Activated CD4-positive, alpha-beta T cell treated with anti-CD3 and anti-CD28 coated beads, Interleukin-2, amount 50 U/mL, for 4 hours (primary cell): Measurements from ENCODE around the gene HCST.
"Not testable (repeated sequence)": the region's sequence is repeated elsewhere in the genome, so short reads cannot be mapped to it uniquely, and the experiment has no call there.

ENCODE experiments used
- DNase-seq, 2 experiments: peaks; one replicate each; pipeline ENCODE4 v3.0.0-alpha.2; 2020

The HCST gene

DNA sequence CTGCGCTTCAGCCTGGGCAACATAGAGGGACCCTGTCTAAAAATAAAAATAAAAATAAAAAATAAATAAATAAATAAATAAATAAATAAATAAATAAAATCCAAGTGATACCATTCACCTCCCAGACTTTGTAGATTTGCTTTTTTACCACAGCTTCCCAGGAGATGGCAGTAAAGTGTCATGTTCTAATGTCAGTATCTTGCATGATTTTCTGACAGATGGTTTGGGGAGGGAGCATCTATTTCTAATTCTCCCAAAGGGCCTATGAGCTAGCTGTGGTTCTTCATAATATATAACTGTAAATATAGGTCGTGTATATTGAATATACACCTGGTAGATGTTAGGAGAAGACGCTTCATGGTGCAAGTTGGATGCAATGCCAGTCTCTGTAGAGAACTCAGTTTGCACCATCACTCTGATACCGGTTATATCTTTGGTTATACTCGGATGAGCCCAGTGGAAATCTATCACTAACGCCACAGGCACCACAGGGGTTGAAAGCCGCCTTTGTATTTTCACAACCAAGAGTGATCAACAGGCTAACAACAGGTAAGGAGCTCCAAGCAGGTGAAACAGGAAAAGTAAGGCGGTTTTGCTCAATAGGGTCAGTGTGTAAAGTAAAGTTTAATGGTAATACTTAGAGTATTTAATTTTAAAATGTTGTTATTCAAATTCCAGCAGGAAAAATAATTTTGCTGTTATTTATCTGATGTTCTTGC is 20.1 kb upstream of the HCST start:
- DNase-seq, result no peak

DNA sequence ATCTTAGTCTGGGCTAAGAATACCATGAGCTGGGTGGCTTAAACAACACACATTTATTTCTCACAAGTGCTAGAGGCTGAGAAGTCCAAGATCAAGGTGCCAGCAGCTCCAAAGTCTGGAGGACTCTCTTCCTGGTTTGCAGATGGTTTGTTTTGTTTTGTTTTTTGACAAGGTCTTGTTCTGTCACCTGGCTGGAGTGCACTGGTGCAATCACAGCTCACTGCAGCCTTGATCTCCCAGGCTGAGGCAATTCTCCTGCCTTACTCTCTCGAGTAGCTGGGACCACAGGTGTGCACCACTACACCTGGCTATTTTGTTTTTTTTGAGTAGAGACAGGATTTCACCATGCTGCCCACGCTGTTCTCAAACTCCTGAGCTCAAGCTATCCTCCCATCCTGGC is 18.4 kb upstream of the HCST start:
- DNase-seq, result no peak

DNA sequence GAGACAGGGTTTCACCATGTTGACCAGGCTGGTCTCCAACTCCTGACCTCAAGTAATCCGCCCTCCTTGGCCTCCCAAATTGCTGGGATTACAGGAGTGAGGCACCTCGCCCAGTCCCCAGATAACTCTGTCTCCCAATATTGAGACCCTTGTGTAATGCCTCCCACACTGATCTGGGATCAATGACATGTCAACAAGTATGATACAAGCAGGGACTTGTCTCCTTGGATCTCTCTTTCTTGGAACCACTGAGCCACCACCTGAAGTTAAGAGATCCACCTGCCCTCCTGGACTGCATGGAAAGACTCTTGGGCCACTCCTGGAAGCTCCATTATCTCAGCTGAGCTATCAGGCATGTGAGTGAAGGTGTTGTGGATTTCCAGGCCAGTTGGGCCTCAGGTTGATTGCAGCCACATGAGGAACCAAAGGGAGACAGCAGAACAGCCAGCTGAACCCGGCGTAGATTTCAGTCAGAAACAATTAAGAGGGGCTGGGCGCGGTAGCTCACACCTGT is 17.0 kb upstream of the HCST start:
- no peak for DNase-seq

DNA sequence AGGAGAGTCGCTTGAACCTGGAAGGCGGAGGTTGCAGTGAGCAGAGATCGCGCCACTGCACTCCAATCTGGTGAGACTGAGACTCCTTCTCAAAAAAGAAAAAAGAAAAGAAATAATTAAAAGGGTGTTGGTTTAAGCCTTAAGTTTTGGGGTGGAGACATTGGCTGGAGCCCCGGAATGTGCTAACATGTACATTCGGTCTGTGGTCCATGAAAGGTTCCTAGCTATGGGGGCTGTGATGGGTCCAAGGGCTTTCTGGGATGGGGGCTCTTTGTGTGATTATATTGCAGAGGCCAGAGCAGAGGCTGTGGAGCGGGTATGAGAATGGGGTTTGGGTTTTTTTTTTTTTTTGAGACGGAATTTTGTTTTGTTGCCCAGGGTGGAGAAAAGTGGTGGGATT is 16.4 kb upstream of the HCST start:
- DNase-seq, result no peak

DNA sequence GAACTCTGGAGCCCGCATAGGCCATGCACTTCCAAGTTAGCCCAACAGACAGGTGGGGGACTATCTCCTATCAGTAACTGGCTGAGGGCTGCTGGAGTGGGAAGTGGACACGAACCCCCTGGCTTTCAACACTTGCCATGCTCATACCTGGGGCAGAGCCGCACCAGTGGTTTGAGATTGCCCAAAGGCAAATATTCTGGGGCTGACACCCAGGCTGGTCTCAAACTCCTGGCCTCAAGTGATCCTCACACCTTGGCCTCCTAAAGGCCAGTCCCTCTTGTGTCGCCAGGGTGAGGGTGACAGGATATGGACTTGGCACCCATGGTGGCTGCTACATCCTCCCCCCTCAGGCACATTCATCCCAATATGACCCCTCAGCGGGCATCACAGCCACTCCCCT is 15.1 kb upstream of the HCST start:
- DNase-seq, result no peak

DNA sequence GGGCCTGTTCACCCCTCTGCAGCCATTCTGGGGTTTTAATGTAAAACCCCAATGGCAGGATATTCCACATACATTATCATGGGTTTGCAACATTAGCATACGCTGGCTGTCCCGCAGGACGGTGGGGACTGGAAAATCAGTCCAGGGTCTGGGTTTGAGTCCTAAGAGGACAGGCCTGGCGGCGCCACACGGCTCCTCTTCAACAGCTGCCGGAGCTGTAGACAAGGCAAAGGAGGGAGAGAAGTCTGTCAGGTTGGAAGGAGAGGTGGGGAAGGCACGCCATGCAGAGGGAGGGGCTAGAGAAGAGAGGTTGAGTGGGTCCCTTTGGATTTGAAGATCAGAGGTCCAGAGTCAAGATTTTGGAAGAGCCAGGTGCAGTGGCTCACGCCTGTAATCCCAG is 13.9 kb upstream of the HCST start:
- no peak for DNase-seq

DNA sequence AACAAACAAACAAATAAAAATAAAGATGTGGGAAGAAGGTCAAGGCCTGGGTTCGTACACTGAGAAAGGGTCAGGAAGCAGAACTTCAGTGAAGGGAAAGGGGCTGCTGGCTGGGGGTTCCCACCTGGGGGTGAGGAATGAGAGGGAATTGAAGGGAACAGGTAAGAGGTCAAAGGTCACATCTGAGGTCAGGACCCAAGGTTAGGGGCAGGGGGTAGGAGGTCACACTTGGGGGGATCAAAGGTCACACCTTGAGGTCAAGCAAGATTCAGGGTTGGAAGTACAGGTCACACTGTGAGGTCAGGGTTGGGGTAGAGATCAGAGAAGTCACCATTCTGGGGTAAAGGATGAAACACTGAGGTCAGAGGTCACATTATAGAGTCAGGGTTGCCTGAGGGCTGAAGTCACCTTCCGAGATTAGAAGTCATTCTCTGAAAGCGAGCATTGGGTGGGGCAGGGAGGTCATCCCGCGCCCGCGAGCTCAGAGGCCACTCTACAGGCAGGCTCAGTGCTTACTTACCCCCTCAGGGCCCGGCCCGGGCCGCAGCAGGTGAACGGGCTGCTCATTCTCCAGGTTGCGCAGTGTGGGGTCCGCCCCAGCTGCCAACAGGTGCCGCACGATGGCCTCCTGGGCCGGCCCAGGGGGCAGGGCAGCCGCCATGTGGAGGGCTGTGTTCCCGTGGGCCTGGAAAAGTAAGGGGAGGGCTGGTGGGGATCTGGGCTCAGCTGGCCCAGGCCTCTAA is 12.8 kb upstream of the HCST start:
- DNase-seq, result no peak

DNA sequence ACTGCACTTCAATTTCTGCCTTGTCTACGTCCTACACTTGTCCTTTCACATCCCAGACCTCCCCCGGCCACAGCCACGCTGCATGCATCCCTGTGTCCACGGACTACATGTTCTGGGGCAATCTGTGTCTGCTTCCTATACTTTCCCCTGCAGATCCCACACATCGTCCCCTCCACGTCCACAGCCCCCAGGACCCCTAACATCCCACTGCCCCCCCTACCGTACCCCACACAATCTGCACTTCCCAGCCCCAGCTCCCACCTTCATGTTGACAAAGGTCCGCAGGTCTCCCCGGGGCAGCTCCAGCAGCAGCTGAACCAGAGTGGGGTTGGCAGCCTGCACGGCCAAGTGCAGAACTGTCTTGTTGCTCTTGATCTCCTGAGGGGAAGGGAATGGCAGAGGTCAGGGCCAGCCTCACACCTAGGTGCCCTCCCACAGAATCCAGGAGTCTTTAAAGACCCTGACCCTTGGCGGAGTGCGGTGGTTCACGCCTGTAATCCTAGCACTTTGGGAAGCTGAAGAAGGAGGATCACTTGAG is 12.1 kb upstream of the HCST start:
- no peak for DNase-seq

DNA sequence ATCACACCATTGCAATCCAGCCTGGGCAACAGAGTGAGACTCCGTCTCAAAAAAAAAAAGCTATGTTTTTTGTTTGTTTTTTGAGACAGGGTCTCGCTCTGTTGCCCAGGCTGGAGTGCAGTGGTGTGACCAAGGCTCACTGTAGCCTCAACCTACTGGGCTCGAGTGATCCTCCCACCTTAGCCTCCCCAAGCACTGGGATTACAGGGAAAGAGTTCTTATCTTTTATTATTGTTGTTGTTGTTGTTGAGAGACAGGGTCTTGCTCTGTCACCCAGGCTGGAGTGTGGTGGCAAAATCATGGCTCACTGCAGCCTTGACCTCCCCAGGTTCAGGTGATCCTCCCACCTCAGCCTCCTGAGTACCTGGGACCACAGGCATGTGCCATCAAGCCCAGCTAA is 10.5 kb upstream of the HCST start:
- DNase-seq, result not testable (repeated sequence)

DNA sequence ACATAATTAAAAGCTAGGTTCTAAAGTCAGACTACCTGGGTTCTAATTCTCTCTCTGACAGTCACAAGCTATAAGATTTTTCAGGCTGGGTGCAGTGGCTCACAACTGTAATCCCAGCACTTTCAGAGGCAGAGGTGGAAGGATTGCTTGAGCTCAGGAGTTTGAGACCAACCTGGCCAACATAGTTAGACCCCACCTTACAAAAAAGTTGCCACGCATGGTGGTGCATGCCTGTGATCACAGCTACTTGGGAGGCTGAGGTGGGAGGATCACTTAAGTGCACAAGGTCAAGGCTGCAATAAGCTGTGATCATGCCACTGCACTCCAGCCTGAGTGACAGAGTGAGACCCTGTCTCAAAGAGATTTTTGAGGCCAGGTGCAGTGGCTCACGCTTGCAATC is 8.0 kb upstream of the HCST start:
- no peak for DNase-seq

DNA sequence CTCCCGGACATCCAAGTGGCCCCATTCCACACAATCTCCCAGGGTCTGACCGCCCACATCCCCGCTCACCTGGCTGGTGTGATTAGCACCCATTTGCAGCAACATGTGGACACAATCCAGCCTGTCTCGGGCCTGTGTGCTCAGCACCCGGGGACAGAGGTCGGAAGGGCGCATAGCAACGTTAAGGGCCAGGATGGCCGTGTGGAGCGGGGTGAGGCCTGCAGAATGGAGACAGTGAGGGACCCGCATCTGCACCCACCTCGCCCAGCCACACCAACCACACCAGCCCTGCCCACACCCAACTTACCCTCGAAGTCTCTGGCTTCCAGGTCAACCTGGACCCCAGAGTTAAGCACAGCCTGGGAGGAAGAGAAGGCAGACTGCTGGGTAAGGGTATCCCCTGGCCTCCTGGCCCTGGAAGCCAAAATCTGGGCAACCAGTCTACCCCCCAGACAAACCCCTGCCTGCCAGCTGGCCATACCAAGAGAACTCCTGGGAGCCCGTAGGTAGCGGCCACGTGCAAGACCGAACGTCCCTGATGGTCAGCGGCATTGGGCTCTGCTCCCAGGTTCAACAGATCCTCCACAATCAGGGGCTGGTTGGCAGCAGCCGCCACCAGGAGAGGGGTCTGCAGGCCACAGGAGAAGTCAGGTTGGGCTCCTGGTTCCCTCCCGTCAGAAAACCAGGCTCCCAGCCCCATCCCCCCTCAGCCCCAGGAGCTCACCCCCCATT is 6.3 kb upstream of the HCST start:
- DNase-seq, result no peak

DNA sequence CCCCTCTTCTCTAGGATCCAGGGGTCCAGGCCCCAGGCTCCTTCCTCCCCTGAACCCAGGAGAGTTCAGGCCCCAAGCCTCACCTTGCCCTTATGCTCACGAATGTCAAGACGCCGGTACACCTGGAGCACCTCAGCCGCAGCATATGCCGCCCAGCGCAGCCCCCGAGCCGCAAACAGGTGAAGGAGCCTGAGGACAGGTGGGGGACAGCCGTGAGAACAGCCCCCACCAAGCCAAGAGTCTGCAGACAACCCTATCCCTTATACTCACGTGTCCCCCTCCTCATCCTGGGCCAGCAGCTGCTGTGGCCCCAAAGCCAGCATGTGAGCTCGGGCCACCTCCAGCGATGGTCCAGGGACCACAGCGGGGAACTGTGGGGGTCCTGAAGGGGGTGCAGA is 5.7 kb upstream of the HCST start:
- no peak for DNase-seq

DNA sequence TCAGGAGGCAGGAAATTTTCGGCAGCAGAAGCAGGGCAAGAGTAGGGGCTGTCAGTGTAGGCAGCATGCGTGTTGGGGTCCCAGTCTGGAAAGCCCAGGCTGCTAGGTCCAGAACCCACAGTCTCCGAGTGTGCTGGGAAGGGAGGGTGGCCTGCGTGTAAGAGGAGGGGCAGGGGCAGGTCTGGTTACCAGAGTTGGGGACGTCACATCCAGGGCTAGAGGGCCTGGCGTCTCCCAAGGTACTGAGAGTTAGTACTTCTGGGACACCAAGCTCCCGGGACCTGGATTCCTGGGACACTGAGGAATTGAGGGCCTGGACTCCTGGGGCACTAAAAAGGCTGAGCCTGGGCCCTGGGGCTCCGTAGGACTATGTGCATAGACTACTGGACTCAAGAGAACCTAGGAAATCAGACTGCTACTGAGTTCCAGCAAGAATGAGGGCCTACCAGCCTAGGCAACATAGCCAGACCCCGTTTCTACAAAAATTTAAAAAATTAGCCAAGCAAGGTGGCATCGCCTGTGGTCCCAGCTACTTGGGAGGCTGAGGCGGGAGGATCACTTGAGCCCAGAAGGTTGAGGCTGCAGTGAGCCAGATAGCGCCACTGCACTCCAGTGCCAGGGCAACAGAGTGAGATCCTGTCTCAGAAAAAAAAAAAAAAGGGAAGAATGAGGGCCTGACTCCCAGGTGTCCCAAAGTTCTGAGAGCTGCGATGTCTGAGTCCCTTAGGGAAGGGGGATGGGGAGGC is 4.5 kb upstream of the HCST start:
- no peak for DNase-seq

DNA sequence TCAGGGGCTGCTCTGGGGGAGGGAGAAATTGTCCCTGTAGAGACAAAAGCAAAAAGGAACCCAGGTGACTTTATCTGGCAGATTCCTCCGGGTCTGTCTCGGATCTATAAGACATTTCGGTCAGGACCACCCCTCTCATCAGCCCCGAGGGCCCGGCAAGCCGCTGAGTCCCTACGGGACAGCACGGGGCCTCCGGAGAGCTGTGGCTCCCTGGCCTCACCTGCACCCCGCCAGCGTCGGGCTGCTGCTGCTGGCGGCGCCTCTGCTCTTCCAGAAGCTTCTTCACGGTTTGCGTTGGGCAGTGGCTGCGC is 3.9 kb upstream of the HCST start:
- DNase-seq, result no peak

DNA sequence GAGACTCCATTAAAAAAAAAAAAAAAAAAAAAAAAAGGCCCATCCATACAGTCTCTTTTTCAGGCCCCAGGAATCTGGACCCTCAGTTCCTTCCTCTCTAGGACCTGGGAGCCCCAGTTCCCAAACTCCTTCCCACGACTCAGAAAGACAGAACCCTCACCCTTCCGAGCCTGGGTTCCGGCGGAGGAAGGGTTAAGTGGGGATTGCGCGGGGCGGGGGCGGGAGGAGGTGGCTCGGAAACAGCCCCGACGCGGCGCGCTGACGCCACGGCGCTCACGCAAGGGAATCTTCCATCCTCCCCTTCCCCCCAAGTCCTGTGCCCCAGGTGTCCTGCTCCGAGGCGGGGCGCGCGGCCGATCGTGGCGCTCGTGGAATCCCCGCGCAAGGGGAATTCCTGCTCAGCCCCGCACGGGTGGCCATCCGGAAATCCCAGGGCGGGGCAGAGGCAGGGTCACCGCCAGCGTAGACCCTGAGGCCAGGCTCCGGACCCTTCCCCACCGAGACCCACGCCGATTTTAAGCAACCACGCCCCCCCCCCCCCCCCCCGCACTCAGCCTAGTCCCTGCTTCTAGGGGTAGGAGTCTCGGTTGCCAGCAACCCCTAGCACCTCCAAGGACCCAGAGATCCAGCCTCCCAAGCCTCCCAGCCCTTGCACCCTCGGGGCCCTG is 2.6 kb upstream of the HCST start:
- peak; percentile 83 to 86 for DNase-seq

DNA sequence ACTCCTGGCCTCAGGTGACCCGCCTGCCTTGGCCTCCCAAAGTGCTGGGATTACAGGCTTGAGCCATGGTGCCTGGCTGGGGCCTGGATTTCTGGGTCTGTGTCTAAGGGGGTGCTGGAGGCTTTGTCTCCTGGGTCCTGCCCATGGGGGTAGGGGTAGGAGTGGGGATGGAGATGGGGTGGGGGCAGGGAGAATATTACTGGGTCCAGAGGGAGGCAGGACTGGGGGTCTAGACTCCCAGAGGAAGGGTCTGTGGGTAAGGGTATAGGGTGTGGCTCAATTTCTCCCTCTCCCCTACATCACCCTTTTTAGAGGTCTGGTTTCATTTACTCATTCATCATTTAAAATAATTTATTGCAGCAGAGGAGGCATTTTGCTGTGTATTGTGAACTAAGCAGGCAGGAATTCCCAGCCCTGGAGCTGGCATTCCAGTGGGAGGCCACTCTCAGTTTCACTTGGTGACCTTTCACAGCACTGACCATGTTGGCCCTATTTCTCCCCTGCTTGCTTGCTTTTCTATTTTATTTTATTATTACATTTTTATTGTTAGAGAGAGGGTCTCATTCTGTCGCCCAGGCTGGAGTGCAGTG is 1.2 kb upstream of the HCST start:
- DNase-seq, result no peak

DNA sequence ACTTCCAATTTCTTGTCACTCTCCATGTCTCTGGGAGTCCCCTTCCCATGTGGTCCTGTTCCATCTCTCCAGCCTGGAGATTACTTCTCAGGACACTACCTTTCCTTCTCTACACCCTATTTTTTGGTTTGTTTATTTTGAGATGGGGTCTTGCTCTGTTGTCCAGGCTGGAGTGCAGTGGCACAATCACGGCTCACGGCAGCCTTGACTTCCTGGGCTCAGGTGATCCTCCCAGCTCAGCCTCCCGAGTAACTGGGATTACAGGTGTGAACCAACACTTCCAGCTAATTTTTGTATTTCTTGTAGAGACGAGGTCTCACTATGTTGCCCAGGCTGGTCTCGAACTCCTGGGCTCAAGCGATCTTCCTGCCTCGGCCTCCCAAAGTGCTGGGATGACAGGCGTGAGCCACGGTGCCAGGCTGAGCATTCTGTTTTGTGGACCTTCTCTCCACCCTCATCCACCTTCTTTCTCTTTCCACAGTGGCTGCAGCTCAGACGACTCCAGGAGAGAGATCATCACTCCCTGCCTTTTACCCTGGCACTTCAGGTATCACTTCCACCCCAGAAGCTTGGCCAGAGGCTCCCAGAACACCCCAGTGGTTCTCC is 644 bp downstream of the HCST start:
- no peak for DNase-seq

DNA sequence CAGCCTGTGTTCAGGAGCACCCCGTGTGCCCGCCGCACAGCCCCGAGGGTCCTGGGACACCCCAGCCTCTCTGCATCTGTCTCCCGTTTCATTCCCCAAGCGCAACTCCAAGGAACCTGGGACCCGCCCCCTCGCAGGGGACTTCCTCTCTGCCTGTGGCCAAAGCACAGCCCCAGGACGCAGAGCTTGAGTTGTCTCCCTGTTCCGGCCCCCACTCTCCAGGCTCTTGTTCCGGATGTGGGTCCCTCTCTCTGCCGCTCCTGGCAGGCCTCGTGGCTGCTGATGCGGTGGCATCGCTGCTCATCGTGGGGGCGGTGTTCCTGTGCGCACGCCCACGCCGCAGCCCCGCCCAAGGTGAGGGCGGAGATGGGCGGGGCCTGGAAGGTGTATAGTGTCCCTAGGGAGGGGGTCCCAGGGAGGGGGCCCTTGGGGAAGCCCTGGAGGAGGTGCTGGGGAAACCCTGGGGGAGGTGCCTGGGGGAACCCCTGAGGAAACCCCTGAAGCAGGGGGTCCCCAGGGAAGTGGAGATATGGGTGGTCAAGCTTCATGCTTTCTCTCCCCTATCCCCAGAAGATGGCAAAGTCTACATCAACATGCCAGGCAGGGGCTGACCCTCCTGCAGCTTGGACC is 1.3 kb downstream of the HCST start:
- peak; percentile 86 to 90 for DNase-seq

DNA sequence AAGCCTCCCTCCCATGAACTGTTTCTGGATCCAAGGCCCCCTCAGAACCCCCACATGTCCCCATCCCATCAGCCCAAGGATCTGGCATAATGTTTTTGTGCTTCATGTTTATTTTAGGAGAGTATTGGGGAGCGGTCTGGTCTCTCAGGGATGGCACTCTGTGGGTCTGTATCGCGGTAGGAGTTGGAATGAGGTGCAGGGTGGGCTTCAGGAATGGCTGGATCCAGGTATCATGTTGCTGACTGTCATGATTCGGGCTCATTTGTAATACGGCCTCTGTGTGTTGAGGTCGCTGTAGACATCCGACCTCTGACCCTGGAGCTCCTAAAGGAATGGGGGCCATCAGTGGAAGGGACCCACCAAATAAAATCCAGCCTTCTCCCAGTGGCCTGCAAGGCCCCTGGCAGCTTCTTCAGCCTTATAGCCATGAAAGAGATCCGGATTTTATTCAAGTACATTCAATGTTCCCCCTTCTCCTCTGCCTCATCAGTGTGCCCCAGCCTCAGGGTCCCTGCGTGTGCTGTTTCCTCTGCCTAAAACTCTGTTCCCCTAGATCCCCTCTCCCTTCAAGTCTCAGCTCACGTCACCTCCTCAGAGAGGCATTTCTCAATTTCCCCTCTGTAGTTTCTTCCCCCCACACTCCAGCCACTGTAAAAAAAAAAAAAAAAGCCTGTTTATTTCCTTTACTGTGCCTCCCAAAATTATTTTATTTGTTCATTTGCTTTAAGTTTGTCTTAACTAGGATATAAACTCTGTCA is 2.2 kb downstream of the HCST start:
- DNase-seq, result no peak

DNA sequence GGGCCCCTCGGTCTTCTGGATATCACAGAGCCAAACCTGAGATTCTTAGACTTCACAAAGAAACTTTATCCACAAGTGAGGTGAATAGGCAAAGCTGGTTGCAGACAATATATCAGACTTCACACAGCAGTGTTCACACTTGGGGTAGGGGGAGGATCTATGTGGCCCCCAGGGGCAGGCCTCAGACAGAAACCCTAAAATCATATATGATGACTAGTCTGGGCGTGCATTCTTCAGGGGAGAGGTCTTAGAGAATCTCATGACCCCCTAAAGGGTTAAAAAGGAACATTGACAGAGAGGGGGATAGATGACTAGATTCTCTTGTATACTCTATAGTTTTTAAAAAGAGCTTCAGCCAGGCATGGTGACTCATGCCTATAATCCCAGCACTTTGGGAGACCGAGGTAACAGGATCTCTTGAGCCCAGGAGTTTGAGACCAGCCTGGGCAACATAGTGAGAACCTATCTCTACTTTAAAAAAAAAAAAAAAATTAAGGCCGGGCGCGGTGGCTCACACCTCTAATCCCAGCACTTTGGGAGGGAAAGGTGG is 2.9 kb downstream of the HCST start:
- no peak for DNase-seq
